CD4-positive, alpha-beta T cell (primary cell): ENCODE measurements around the gene DUOXA1. TPM values are rescaled to one million over a fixed set of nuclear protein-coding genes. Genes with fewer than 3 reads are reported as not detected.

Experiments
- ATAC-seq: fragments of 200-7000 bp; cut with Tn5 transposase; one replicate; pipeline ENCODE4 v1.10.0; 2022; ENCODE audit warnings: mild to moderate bottlenecking; ENCODE audit not compliant: poor library complexity
- CTCF ChIA-PET: fragments of 350-600 bp; sonication (Branson Sonifier 250); formaldehyde crosslinking; loops from one replicate; lab custom pipeline; 2021; ENCODE audit warnings: antibody characterized with exemption, inconsistent platforms; lab: Charles Lee
- POLR2A ChIA-PET: fragments of 350-600 bp; sonication (Branson Sonifier 250); formaldehyde crosslinking; loops from one replicate; lab custom pipeline; 2021; ENCODE audit warnings: antibody characterized with exemption, inconsistent platforms; lab: Charles Lee
- DNase-seq, 14 experiments: peaks; one replicate each; pipeline ENCODE4 v3.0.0-alpha.2; 2013 to 2020; ENCODE audit warnings: mixed read lengths in 2 of 14
- H3K27ac ChIP-seq, 2 donors: one replicate each; pipeline versions ENCODE4 v1.5.1 to v1.7.0; 2013; ENCODE audit warnings: low read length in 2 of 2, low read depth in 1 of 2, mild to moderate bottlenecking in 1 of 2
- H3K27me3 ChIP-seq, 2 experiments: 1 replicate in 1 of 2; 2 replicates in 1 of 2; pipeline versions ENCODE4 v1.6.1 to v1.7.0; 2013; ENCODE audit warnings: low read length in 2 of 2, control low read depth in 1 of 2, mild to moderate bottlenecking in 1 of 2, moderate library complexity in 1 of 2; ENCODE audit not compliant: insufficient read depth in 2 of 2, control insufficient read depth in 1 of 2
- H3K36me3 ChIP-seq: one replicate; pipeline ENCODE4 v1.6.1; 2013; ENCODE audit warnings: low read length, control low read depth; ENCODE audit not compliant: insufficient read depth
- H3K4me1 ChIP-seq: one replicate; pipeline ENCODE4 v1.6.1; 2013; ENCODE audit warnings: low read length, control low read depth; ENCODE audit not compliant: insufficient read depth
- H3K4me3 ChIP-seq: one replicate; pipeline ENCODE4 v1.5.1; 2013; ENCODE audit warnings: mild to moderate bottlenecking, low read length, moderate library complexity
- H3K9me3 ChIP-seq, 2 experiments: 1 replicate in 1 of 2; 2 replicates in 1 of 2; pipeline versions ENCODE4 v1.6.1 to v1.7.0; 2013; ENCODE audit warnings: low read length in 2 of 2, mild to moderate bottlenecking in 2 of 2, control low read depth in 1 of 2, moderate library complexity in 1 of 2; ENCODE audit not compliant: control insufficient read depth in 1 of 2, insufficient read depth in 1 of 2
- H3K27ac Mint-ChIP-seq: one replicate; pipeline ENCODE4 v1.8.0; 2020; ENCODE audit warnings: mixed read lengths
- H3K27me3 Mint-ChIP-seq: one replicate; pipeline ENCODE4 v1.8.0; 2021; ENCODE audit warnings: mixed read lengths
- H3K36me3 Mint-ChIP-seq: one replicate; pipeline ENCODE4 v1.8.0; 2021; ENCODE audit warnings: low read depth, mixed read lengths
- H3K4me1 Mint-ChIP-seq: one replicate; pipeline ENCODE4 v1.8.0; 2021; ENCODE audit warnings: low read depth, mixed read lengths
- H3K4me3 Mint-ChIP-seq: one replicate; pipeline ENCODE4 v1.8.0; 2020; ENCODE audit warnings: mild to moderate bottlenecking, mixed read lengths
- H3K9me3 Mint-ChIP-seq: one replicate; pipeline ENCODE4 v1.8.0; 2020; ENCODE audit warnings: mixed read lengths
- CTCF ChIP-seq: fragments of 200-600 bp; IDR thresholded peaks from one replicate; pipeline ENCODE4 v1.8.0; 2022; ENCODE audit warnings: antibody characterized with exemption, mild to moderate bottlenecking
- intact Hi-C, 2 experiments: fragments of 100-400 bp; cut with DNase I in 1 of 2; cut with micrococcal nuclease in 1 of 2; formaldehyde crosslinking; loops; one replicate each; pipeline versions ENCODE4 v1.15.1 to v1.9.0; 2023 to 2025; cut with DNase I, micrococcal nuclease
- total RNA-seq, 174 experiments: library from RNA in 2 of 174; stranded (reverse) in 2 of 174; gene quantifications; one replicate each; pipeline ENCODE4 v1.2.3 and lab custom pipeline; 2021 to 2026

DUOXA1 gene
- total RNA-seq, 2 experiments from 2014 or later: 0.44 to 1.0 TPM

- H3K4me3 Mint-ChIP-seq: no peak overlapping the region
- H3K9me3 Mint-ChIP-seq: no peaks in the 10 kb centered on the region
- Histone ChIP-seq H3K4me3 (no peak overlapping the region), H3K27me3 (no peaks in the 10 kb centered on the region), H3K4me1 (no peaks in the 10 kb centered on the region), H3K9me3 (no peaks in the 10 kb centered on the region), H3K27ac (no peak overlapping the region), H3K36me3 (no peaks in the 10 kb centered on the region)
- H3K36me3 Mint-ChIP-seq: no peaks in the 10 kb centered on the region
- TF ChIP-seq CTCF: no peak
- no peak for DNase-seq
- no peak overlapping the region for H3K27ac Mint-ChIP-seq
- no peaks in the 10 kb centered on the region for H3K4me1 Mint-ChIP-seq
- no peaks in the 10 kb centered on the region for H3K27me3 Mint-ChIP-seq
- ChIA-PET POLR2A (no interaction called here), CTCF (no interaction called here)
- intact Hi-C loops: no loop called here
- ATAC-seq: no peak
Measured at GRCh38 chr15:45146405-45146804, 16.7 kb upstream of the DUOXA1 start.

GRCh38 chr15:45144775-45145174 is 15.1 kb upstream of the DUOXA1 start:
- Mint-ChIP-seq H3K9me3 (no peaks in the 10 kb centered on the region), H3K4me3 (no peak overlapping the region), H3K27ac (no peak overlapping the region), H3K27me3 (no peaks in the 10 kb centered on the region), H3K4me1 (no peaks in the 10 kb centered on the region), H3K36me3 (no peaks in the 10 kb centered on the region)
- H3K27me3 ChIP-seq: peaks cover 0 to 2% of the 10 kb centered on the region in 2 experiments
- CTCF ChIA-PET: no interaction called here
- H3K4me1 ChIP-seq: no peaks in the 10 kb centered on the region
- POLR2A ChIA-PET: no interaction called here
- H3K36me3 ChIP-seq: no peaks in the 10 kb centered on the region
- DNase-seq (no peak), ATAC-seq (no peak)
- no peak for TF ChIP-seq CTCF
- no peaks in the 10 kb centered on the region for H3K9me3 ChIP-seq
- no peak overlapping the region for H3K27ac ChIP-seq
- intact Hi-C loops: no loop called here
- no peak overlapping the region for H3K4me3 ChIP-seq

- ATAC-seq (no peak), DNase-seq (no peak)
- no peaks in the 10 kb centered on the region for H3K9me3 ChIP-seq
- Mint-ChIP-seq H3K27ac (no peak overlapping the region), H3K27me3 (no peaks in the 10 kb centered on the region), H3K36me3 (no peaks in the 10 kb centered on the region), H3K4me3 (no peak overlapping the region), H3K4me1 (no peaks in the 10 kb centered on the region), H3K9me3 (no peaks in the 10 kb centered on the region)
- H3K36me3 ChIP-seq: no peaks in the 10 kb centered on the region
- peaks cover 0 to 2% of the 10 kb centered on the region in 2 experiments for H3K27me3 ChIP-seq
- ChIA-PET CTCF (no interaction called here), POLR2A (no interaction called here)
- no peaks in the 10 kb centered on the region for H3K4me1 ChIP-seq
- no peak overlapping the region for H3K27ac ChIP-seq
- H3K4me3 ChIP-seq: no peak overlapping the region
- intact Hi-C loops: no loop called here
- no peak for TF ChIP-seq CTCF
Measured at GRCh38 chr15:45143946-45144345, 14.3 kb upstream of the DUOXA1 start.
